GM18511 (cell line): ENCODE measurements around the gene TGM3.

Source experiments
- ATAC-seq: cut with Tn5 transposase; IDR thresholded peaks from one replicate; pipeline ENCODE4 v1.9.1; 2021; ENCODE audit warnings: mild to moderate bottlenecking, moderate library complexity; ENCODE audit not compliant: unreplicated experiment

TGM3 gene

GRCh38 chr20:2283706-2284423 is 11.9 kb upstream of the TGM3 start:
- ATAC-seq: no peak

- ATAC-seq: no peak
Observed at GRCh38 chr20:2285193-2285592, 10.6 kb upstream of the TGM3 start.

- ATAC-seq: no peak
Observed at GRCh38 chr20:2285613-2286012, 10.2 kb upstream of the TGM3 start.

- no peak for ATAC-seq
Observed at GRCh38 chr20:2287504-2287903, 8.3 kb upstream of the TGM3 start.

- ATAC-seq: no peak
Observed at GRCh38 chr20:2289475-2289874, 6.3 kb upstream of the TGM3 start.

- ATAC-seq: no peak
Observed at GRCh38 chr20:2290486-2290885, 5.3 kb upstream of the TGM3 start.

- ATAC-seq: no peak
Observed at GRCh38 chr20:2292416-2293110, 3.2 kb upstream of the TGM3 start.

- ATAC-seq: no peak
Observed at GRCh38 chr20:2293486-2293885, 2.3 kb upstream of the TGM3 start.

GRCh38 chr20:2293971-2294370 is 1.8 kb upstream of the TGM3 start:
- ATAC-seq: no peak

GRCh38 chr20:2295286-2295685 is 515 bp upstream of the TGM3 start:
- ATAC-seq: no peak

GRCh38 chr20:2296524-2297356 is 939 bp downstream of the TGM3 start:
- no peak for ATAC-seq

GRCh38 chr20:2297357-2297728 is 1.5 kb downstream of the TGM3 start:
- no peak for ATAC-seq

- no peak for ATAC-seq
Observed at GRCh38 chr20:2298116-2298515, 2.3 kb downstream of the TGM3 start.

- ATAC-seq: no peak
Observed at GRCh38 chr20:2298701-2299100, 2.9 kb downstream of the TGM3 start.

GRCh38 chr20:2299301-2299700 is 3.5 kb downstream of the TGM3 start:
- ATAC-seq: no peak

- ATAC-seq: no peak
Observed at GRCh38 chr20:2300002-2300401, 4.2 kb downstream of the TGM3 start.

GRCh38 chr20:2300420-2300819 is 4.6 kb downstream of the TGM3 start:
- ATAC-seq: no peak

GRCh38 chr20:2301164-2301622 is 5.4 kb downstream of the TGM3 start:
- ATAC-seq: peak; percentile 56

GRCh38 chr20:2302384-2303060 is 6.7 kb downstream of the TGM3 start:
- ATAC-seq: no peak

- ATAC-seq: no peak
Observed at GRCh38 chr20:2303673-2304072, 7.9 kb downstream of the TGM3 start.

- no peak for ATAC-seq
Observed at GRCh38 chr20:2304180-2304579, 8.4 kb downstream of the TGM3 start.
